Endothelial cell of umbilical vein (primary cell): ENCODE data around the gene RSRC2. TPM values are rescaled to one million over a fixed set of nuclear protein-coding genes. Genes with fewer than 3 reads are reported as not detected.
A peak's percentile ranks its signal among the peaks of the same experiment; 100 is the strongest.

Source experiments
- BruUV-seq: library from RNA; stranded (reverse); fragments of 400-500 nt; replicated peaks from 2 replicates; lab custom pipeline; 2021; lab: Mats Ljungman, UMichigan
- CTCF ChIA-PET: fragments of 300-600, 350-600 bp; sonication (Branson Sonifier 250); formaldehyde crosslinking; loops from one replicate; lab custom pipeline; 2021; ENCODE audit warnings: antibody characterized with exemption, inconsistent platforms; lab: Charles Lee
- POLR2A ChIA-PET: fragments of 300-600, 350-600 bp; sonication (Branson Sonifier 250); formaldehyde crosslinking; loops from one replicate; lab custom pipeline; 2021; ENCODE audit warnings: antibody characterized with exemption, inconsistent platforms; lab: Charles Lee
- DNase-seq: peaks from one replicate; pipeline ENCODE4 v3.0.0-alpha.2; 2011; ENCODE audit warnings: low read depth, low spot score
- FAIRE-seq: peaks from 2 replicates; lab custom pipeline; 2011; peaks lifted over from hg19 to GRCh38; lab: Jason Lieb, UNC
- H2AFZ ChIP-seq: 2 replicates; pipeline ENCODE4 v1.6.0; 2012; ENCODE audit warnings: low read depth, low read length, control low read depth, inconsistent platforms
- H3K27ac ChIP-seq: 2 replicates; pipeline ENCODE4 v1.5.1; 2011; ENCODE audit warnings: low read depth, mild to moderate bottlenecking, control low read depth, low read length, moderate library complexity; ENCODE audit not compliant: insufficient read depth
- H3K27me3 ChIP-seq, 2 experiments: 2 replicates each; pipeline versions ENCODE4 v1.6.0 to v1.6.1; 2011; ENCODE audit warnings: low read length in 2 of 2, mixed read lengths in 1 of 2; ENCODE audit not compliant: control insufficient read depth in 2 of 2, insufficient read depth in 2 of 2
- H3K36me3 ChIP-seq, 2 experiments: 2 replicates in 1 of 2; 3 replicates in 1 of 2; pipeline ENCODE4 v1.5.1; 2011; ENCODE audit warnings: low read length in 2 of 2, mild to moderate bottlenecking in 1 of 2, moderate library complexity in 1 of 2; ENCODE audit not compliant: control insufficient read depth in 2 of 2, insufficient read depth in 2 of 2; ENCODE audit errors: extremely low read depth in 1 of 2
- H3K4me1 ChIP-seq: 3 replicates; pipeline ENCODE4 v1.5.1; 2011; ENCODE audit warnings: mild to moderate bottlenecking, low read length; ENCODE audit not compliant: control insufficient read depth, insufficient read depth; ENCODE audit errors: extremely low read depth
- H3K4me2 ChIP-seq: 2 replicates; pipeline ENCODE4 v1.6.1; 2011; ENCODE audit warnings: low read length, control low read depth, mixed read lengths; ENCODE audit not compliant: insufficient read depth
- H3K4me3 ChIP-seq, 3 experiments: fragments of 200-600 bp in 1 of 3; sonication (generic), shearing (Covaris generic) in 1 of 3; replicated peaks in 1 of 3; 2 replicates each; pipeline ENCODE4 v1.5.1; 2011 to 2016; ENCODE audit warnings: control low read depth in 3 of 3, low read length in 3 of 3, mild to moderate bottlenecking in 2 of 3, inconsistent platforms in 1 of 3, low read depth in 1 of 3, moderate library complexity in 1 of 3; ENCODE audit not compliant: insufficient read depth in 1 of 3
- H3K79me2 ChIP-seq: 2 replicates; pipeline ENCODE4 v1.6.0; 2012; ENCODE audit warnings: low read length, inconsistent platforms; ENCODE audit not compliant: control insufficient read depth, insufficient read depth
- H3K9ac ChIP-seq: replicated peaks from 2 replicates; pipeline ENCODE3; 2011; ENCODE audit warnings: low read length, control low read depth; ENCODE audit not compliant: insufficient read depth; ENCODE audit errors: extremely low read depth
- H3K9me1 ChIP-seq: replicated peaks from 3 replicates; pipeline ENCODE4 v1.6.0; 2011; ENCODE audit warnings: mild to moderate bottlenecking, low read length; ENCODE audit not compliant: control insufficient read depth, insufficient read depth; ENCODE audit errors: extremely low read depth
- H3K9me3 ChIP-seq: replicated peaks from 2 replicates; pipeline ENCODE4 v1.5.1; 2012; ENCODE audit warnings: low read length, inconsistent platforms; ENCODE audit not compliant: control insufficient read depth, insufficient read depth
- H4K20me1 ChIP-seq: replicated peaks from 2 replicates; pipeline ENCODE3; 2011; ENCODE audit warnings: mild to moderate bottlenecking, low read length; ENCODE audit not compliant: control insufficient read depth, insufficient read depth; ENCODE audit errors: extremely low read depth
- EZH2 ChIP-seq: IDR thresholded peaks from 2 replicates; pipeline ENCODE4 v1.6.1; 2012; ENCODE audit warnings: borderline replicate concordance, low read depth, mild to moderate bottlenecking, moderate library complexity, low read length, inconsistent platforms; ENCODE audit not compliant: severe bottlenecking
- FOS ChIP-seq: IDR thresholded peaks from 2 replicates; pipeline ENCODE4 v1.6.1; 2011; ENCODE audit warnings: mild to moderate bottlenecking, low read length, moderate library complexity, borderline replicate concordance; ENCODE audit not compliant: insufficient read depth
- GATA2 ChIP-seq: IDR thresholded peaks from 2 replicates; pipeline ENCODE4 v1.7.0; 2011; ENCODE audit warnings: low read depth, mild to moderate bottlenecking, moderate library complexity, mixed read lengths, low read length; ENCODE audit not compliant: insufficient read length, insufficient read depth
- JUN ChIP-seq: IDR thresholded peaks from 2 replicates; pipeline ENCODE4 v1.6.1; 2011; ENCODE audit warnings: borderline replicate concordance, low read depth; ENCODE audit not compliant: insufficient read length, insufficient read depth
- MAX ChIP-seq: IDR thresholded peaks from 2 replicates; pipeline ENCODE4 v1.6.1; 2011; ENCODE audit not compliant: insufficient read depth, insufficient read length
- MYC ChIP-seq: IDR thresholded peaks from one replicate; pipeline ENCODE4 v1.6.1; 2011; ENCODE audit warnings: mild to moderate bottlenecking, low read depth, low read length
- POLR2A ChIP-seq: IDR thresholded peaks from 2 replicates; pipeline ENCODE4 v1.6.1; 2012; ENCODE audit warnings: low read depth, mild to moderate bottlenecking, control low read depth, low read length
- POLR2AphosphoS5 ChIP-seq: IDR thresholded peaks from 2 replicates; pipeline ENCODE4 v1.6.1; 2012; ENCODE audit warnings: low read depth, mild to moderate bottlenecking, control low read depth, low read length, moderate library complexity; ENCODE audit not compliant: insufficient read depth
- dilution Hi-C: fragments of 300-500 bp; cut with MboI; formaldehyde crosslinking; loops from one replicate; pipeline ENCODE4 v1.15.0; 2019; ENCODE audit warnings: low sequenced_read_pairs; ENCODE audit not compliant: extremely low pct_ligation_motif_present
- intact Hi-C: fragments of 100-400 bp; cut with micrococcal nuclease; formaldehyde crosslinking; loops from one replicate; pipeline ENCODE4 v1.10.0; 2022
- polyA plus RNA-seq, 4 experiments: library from polyadenylated mRNA; depleted of rRNA in 3 of 4; stranded (reverse) in 3 of 4; unstranded in 1 of 4; fragments of >200 nt; gene quantifications; 2 replicates each; pipeline versions ENCODE4 v1.2.1 to v1.2.3, GENCODE V29; 2011 to 2012; ENCODE audit warnings: missing spikeins in 1 of 4
- total RNA-seq: library from RNA; stranded (reverse); gene quantifications from 2 replicates; pipeline ENCODE4 v1.2.3, GENCODE V29; 2021
- TF ChIP-seq, protein P1 (sequence below), 2 donors: IDR thresholded peaks; 1 replicate in 1 of 2; 2 replicates in 1 of 2; pipeline ENCODE4 v1.5.1; 2011; ENCODE audit warnings: low read length in 2 of 2, mild to moderate bottlenecking in 2 of 2, moderate library complexity in 2 of 2, control low read depth in 1 of 2, inconsistent platforms in 1 of 2, low read depth in 1 of 2; ENCODE audit not compliant: insufficient read depth in 1 of 2; ENCODE audit errors: extremely low read depth in 1 of 2

RSRC2 gene
- total and polyA plus RNA-seq, 2 donors (not counting 3 experiments of a cell fraction or from before 2014, with no cell fraction given), result 17.6 to 81.1 TPM

DNA sequence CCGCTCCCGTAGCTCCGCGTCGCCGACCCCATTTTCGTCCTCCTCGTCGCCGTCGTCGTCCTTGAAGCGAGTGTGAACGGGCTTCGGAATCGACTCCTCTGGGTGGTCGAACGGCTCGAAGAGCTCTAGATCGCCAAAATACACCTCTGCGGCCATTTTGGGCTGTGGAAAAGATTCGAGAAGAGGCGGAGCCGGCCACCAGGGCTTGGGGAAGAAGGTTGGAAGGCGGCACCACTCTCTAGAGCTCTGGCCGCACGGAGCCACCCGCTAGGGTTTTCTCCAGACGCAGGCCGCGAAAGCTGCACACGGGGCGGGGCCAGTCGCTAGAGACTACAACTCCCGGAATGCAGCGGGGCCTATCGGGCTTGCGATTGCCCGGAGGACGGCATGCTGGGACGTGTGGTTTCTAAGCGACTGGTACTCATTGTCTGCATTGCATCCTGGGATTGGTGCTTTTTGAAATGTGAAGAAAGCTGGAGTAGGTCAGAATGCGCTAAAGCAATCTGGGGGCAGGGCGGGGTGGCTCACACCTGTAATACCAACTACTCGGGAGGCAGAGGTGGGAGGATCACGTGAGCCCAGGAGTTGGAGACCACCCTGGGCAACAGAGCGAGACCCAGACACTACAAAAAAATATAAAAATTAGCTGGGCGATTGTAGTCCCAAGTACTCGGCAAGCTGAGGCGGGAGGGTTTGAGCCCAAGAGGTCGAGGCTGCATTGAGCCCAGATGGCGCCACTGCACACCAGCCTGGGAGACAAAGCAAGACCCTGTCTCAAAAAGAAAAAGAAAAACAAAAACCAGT lies 25.8 kb downstream of the RSRC2 start, which contains the start of gene ZCCHC8:
Gene ZCCHC8 (minus strand): TSS at position 248 of the 804 bp plus-strand sequence. CDS start 92 bp downstream, at position 156.
- BruUV-seq, result TSS peak; percentile 83
- DNase-seq (peak; percentile 98), FAIRE-seq (peak; percentile 95)
- Histone ChIP-seq H3K9ac (peak within 1 kb of the TSS; percentile 93), H3K4me3 (peak within 1 kb of the TSS; percentile 60 to 99 (median 98)), H3K79me2 (peaks cover 30% of the 10 kb centered on the region), H3K9me1 (no peaks in the 10 kb centered on the region), H4K20me1 (no peaks in the 10 kb centered on the region), H3K27ac (peak within 1 kb of the TSS; percentile 69), H2AFZ (peak within 1 kb of the TSS; percentile 66), H3K4me1 (peaks cover 20% of the 10 kb centered on the region), H3K9me3 (no peaks in the 10 kb centered on the region), H3K36me3 (peaks cover 11 to 14% of the 10 kb centered on the region in 2 experiments), H3K4me2 (peak within 1 kb of the TSS; percentile 95), H3K27me3 (no peaks in the 10 kb centered on the region)
- TF ChIP-seq FOS (no peak), POLR2AphosphoS5 (peak; percentile 76), JUN (no peak), MAX (peak; percentile 8), POLR2A (peak; percentile 66), MYC (no peak), EZH2 (no peak), GATA2 (no peak)
- TF ChIP-seq, protein P1, sequence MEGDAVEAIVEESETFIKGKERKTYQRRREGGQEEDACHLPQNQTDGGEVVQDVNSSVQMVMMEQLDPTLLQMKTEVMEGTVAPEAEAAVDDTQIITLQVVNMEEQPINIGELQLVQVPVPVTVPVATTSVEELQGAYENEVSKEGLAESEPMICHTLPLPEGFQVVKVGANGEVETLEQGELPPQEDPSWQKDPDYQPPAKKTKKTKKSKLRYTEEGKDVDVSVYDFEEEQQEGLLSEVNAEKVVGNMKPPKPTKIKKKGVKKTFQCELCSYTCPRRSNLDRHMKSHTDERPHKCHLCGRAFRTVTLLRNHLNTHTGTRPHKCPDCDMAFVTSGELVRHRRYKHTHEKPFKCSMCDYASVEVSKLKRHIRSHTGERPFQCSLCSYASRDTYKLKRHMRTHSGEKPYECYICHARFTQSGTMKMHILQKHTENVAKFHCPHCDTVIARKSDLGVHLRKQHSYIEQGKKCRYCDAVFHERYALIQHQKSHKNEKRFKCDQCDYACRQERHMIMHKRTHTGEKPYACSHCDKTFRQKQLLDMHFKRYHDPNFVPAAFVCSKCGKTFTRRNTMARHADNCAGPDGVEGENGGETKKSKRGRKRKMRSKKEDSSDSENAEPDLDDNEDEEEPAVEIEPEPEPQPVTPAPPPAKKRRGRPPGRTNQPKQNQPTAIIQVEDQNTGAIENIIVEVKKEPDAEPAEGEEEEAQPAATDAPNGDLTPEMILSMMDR (IDR thresholded peaks at IDR 0.05; ENCODE audit: extremely low read depth in 1 of 2, insufficient read depth in 1 of 2, low read depth in 1 of 2, low read length in 2 of 2), result no peak
- intact Hi-C loops, result loop anchor here (1.0 to 2.0 kb wide), 4 partner anchors 26 to 252 kb away; partner anchors contain the start of genes CLIP1, KNTC1 and RSRC2
- dilution Hi-C loops, result no loop called here
- CTCF ChIA-PET, result interaction anchor here (1.0 to 4.7 kb wide), 7 partner anchors 12 to 177 kb away, joined by 3 to 44 read pairs (median 3); partner anchors contain the start of genes KNTC1 and RSRC2
- POLR2A ChIA-PET, result interaction anchor here (0.9 to 2.2 kb wide), 5 partner anchors 10 to 101 kb away, joined by 3 to 14 read pairs (median 10); partner anchors contain the start of genes KNTC1 and RSRC2
